HG03457 (cell line): ENCODE data around the gene AUTS2.

Experiments
- ATAC-seq: cut with Tn5 transposase; IDR thresholded peaks from one replicate; pipeline ENCODE4 v1.9.1; 2021; ENCODE audit warnings: moderate number of reproducible peaks; ENCODE audit not compliant: unreplicated experiment

Gene AUTS2

DNA sequence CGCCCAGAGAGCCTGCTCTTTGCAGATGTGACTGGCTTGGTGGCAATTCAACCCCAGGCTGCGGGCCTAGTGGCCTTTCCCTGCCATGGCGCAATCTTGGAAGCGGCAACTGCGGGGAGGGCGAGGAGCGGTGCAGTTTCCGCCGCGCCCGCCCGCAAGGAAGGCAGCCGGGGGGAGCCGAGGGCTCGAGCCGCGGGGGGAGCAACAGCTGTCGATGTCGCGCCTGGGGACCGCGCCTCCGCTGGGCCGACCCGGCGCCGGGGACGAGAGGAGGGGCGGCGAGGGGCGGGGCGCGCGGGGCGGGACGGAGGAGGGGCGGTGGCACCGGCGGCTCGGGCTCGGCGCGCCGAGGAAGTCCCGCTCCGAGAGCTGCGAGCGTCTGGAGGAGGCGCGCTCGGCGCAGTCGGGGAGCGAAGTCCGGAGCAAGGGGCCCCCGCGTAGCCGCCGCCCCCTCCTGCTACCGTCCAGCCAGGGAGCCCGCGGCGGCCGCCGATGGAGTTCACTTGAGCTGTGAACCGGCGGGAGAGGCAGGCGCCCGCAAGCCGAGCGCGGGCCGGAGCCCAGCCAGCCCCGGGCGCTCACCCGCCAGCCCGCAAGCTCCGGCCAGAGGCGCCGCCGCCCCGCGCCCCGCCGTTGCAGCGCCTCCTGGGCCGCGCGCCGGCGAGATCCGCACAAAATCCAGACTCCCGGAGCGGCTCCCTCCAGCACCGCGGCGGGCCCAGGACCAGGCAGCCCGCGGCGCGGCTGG, 1095.6 kb downstream of the AUTS2 start:
- no peak for ATAC-seq

- ATAC-seq = no peak
Observed at GRCh38 chr7:70694434-70694970, 1096.2 kb downstream of the AUTS2 start.

GRCh38 chr7:70694971-70695794, 1096.9 kb downstream of the AUTS2 start:
- ATAC-seq = no peak

DNA sequence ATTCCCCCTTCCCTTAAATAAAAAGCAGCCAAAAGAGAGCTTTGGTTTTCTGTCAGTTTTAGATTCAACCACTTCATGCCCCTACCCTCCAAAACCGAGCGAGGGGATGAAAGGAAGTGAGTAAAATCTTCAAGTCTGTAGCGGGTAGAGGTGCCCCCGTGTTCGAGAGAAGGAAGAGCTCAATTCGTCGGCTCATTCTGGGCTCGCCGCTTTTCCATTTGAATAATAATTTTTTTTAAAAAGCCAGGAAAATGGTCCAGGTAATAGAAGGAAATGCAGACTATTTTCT, 1097.5 kb downstream of the AUTS2 start:
- no peak for ATAC-seq

DNA sequence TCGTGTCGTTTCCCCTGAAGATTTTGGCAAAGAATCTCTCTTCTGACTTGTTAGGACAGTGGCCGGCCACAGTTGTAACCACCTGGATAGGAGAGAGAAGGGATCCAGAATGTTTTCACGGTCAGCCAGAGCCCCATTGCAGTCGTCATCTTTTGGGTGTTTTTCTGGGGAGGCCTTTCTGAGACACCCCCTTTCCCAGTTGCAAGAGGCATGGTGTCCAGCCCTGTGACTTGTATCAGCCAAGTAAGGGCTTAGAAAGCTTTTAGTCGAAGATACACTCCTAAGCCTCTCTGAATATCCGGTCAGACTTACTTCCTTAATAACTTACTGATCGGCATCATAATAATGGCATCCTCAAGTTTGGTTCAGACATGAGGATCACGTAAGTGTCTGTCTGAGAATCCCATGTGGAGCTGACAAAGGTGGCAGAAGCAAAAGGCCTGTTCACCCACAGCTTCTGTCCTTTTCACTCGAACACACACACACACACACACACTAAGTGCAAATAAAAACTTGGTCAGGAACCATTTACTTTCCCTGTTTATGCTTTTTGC, 1098.0 kb downstream of the AUTS2 start:
- no peak for ATAC-seq

DNA sequence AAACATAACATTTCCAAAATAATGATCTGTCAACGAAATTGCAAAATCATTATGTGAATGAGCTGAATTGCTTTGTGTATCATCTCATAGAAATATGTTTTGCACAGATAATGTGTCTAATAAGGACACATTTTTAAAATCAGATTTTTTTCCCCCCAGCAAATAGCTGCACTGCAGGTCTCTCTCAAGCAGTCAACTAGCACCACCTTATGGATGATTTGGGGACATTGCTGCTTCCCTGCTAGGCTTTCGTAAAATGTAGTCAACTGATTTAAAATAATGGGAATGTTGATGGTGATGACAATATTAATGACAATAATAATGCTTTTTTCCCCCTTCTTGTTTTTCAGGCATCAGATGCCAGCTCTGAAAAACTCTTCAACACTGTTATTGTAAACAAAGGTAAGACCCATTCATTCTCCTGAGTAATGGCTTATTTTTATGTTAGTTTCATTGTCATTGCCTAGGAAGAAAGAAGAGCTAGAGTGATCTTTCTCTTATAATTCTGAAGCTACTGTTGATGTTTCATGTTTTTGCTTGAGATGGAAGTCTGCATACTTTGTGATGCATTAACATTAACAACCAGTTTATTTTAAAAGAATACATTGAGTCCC, 1100.1 kb downstream of the AUTS2 start:
- ATAC-seq = no peak

- no peak for ATAC-seq
Observed at GRCh38 chr7:70699271-70699670, 1101.0 kb downstream of the AUTS2 start.

GRCh38 chr7:70700055-70700940, 1102.0 kb downstream of the AUTS2 start:
- ATAC-seq = no peak

- ATAC-seq = no peak
Observed at GRCh38 chr7:70700941-70701425, 1102.7 kb downstream of the AUTS2 start.

DNA sequence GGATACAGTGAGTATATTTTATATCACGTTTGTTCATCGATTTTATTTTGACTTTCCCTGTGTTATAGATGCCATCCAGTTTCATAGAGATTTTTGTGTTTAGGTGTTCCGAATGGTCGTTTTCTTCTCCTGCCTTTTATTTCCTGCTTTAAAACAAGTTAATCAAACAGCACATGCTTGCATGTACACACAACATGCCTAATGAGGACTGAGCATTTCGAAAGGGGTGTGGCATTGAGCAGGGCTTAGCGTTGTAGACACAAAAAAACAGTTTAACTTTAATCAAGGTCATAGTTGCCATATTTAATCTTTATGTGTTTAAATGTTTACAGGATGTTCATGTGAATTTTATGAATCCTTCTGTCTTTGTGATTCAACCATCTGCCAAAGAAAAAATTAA, 1103.2 kb downstream of the AUTS2 start:
- no peak for ATAC-seq

DNA sequence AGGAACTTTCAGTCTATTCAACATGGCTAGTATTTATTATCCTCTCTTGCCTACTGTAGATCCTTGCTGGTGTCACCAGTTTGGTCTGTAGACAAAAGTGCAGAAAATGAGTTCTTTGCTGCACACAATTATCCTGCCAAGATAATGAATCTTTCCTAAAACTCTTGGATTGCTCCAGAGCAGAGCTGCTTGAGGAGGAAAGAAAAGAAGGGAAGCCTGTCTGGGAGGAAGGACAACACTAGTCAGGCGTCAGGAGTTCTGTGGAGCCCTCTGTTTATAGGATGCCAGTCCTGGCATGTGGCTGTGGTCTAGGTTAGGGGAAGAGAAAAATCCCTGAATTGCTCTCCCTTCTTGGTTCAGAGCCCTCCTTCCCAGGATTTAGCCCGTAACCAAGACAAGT, 1103.7 kb downstream of the AUTS2 start:
- no peak for ATAC-seq

- ATAC-seq = no peak
Observed at GRCh38 chr7:70703785-70704184, 1105.5 kb downstream of the AUTS2 start.

DNA sequence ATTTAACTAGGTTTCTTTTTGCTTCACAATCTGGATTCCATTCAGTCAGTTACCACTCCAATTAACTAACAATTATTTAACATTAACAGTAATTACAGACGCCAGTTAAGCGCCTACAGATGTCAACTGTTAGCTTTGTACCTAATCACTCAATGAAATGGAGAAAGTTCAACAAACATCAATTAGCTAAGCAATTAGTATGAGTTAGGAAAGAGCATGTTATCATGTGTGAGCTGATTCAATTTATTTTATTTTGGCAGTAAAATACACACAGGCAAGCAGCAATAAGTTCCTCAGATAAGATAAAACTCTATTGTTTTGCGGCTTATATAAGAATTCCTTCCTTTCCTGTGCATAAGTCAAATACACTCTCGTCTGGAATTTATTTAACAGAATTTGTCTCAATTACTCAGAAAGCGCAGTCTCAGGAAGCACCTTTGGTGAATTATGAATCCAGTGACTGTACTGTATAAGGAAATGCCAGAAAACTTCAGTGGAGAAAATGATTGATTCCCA, 1106.6 kb downstream of the AUTS2 start:
- no peak for ATAC-seq

DNA sequence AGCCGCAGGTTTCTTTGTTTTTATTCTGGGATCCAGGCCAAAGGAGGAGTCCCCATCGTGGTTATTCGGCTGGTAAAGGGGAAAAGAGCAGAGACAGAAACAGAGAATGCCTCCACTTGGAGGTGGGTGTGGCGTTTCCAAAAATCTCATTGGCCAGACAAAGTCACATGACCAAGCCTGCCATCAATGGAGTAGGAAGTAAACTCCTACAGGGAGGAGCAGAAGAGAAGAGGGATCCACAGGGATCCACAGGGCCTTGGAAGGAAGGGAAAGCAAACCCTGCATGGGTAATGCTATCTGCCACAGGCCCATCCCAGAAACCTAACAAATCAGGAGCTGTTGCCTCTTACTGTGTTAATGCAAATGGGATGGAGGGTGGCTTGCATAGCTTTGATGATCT, 1107.9 kb downstream of the AUTS2 start:
- no peak for ATAC-seq

GRCh38 chr7:70706698-70707097, 1108.4 kb downstream of the AUTS2 start:
- no peak for ATAC-seq

DNA sequence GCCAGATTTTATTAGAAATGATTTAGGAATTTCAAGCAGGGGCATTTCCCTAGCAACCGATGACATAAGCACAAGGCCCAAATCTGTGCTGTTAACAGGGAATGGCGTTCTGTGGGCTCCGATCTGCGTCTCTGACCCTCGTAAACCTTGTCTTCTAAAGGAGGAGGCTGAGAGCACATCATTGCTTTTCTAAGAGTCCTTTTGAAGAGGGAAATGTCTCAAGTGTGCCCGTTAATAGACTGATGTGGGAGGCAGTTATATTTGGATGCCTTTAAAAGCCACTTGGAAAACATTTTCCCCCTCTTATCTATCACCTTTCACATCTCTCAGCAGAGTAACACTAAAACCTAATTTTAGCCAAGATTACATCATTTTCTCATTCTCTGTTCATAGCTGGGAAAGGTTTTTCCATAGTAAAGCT, 1109.6 kb downstream of the AUTS2 start:
- no peak for ATAC-seq

- no peak for ATAC-seq
Observed at GRCh38 chr7:70710011-70710480, 1111.8 kb downstream of the AUTS2 start.

GRCh38 chr7:70710651-70711050, 1112.4 kb downstream of the AUTS2 start:
- ATAC-seq = no peak

- no peak for ATAC-seq
Observed at GRCh38 chr7:70711452-70711851, 1113.2 kb downstream of the AUTS2 start.

DNA sequence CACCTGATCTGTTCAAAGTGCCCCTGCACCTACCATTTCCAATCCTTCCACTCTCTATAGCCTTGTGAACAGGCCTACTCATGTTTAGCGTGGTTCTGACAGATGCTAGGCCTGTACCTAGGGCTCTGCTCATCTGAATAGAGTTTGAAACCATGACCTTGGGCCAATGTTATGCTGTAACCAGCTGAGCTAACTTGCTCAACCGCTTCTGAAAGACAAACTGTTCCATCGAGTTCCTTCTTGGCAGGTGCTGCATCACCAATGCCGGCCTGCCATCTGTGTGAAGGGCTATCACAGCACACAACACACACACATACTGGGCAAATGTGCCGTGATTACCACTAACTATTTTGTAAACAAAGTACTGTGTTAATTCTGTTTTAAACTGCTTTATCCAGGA, 1114.7 kb downstream of the AUTS2 start:
- no peak for ATAC-seq
